BJ (cell line): ENCODE results near the gene PRDM16. TPM values are rescaled to one million over a fixed set of nuclear protein-coding genes. Genes with fewer than 3 reads are reported as not detected.

Experiments used
- CTCF ChIA-PET: fragments of 350-600 bp; formaldehyde crosslinking; extraction: SDS; loops from one replicate; lab custom pipeline; 2021; ENCODE audit warnings: antibody characterized with exemption, inconsistent platforms; lab: Yijun Ruan, JAX
- POLR2A ChIA-PET: fragments of 300-600 bp; sonication (Branson Sonifier 250); formaldehyde crosslinking; extraction: SDS; loops from one replicate; lab custom pipeline; 2021; ENCODE audit warnings: antibody characterized with exemption; lab: Charles Lee
- DNase-seq: peaks from one replicate; pipeline ENCODE4 v3.0.0-alpha.2; 2011; ENCODE audit warnings: low read depth
- H3K27me3 ChIP-seq: 2 replicates; pipeline ENCODE4 v1.6.0; 2011; ENCODE audit warnings: low read length; ENCODE audit not compliant: control insufficient read depth, insufficient read depth
- H3K36me3 ChIP-seq: 2 replicates; pipeline ENCODE4 v1.5.1; 2011; ENCODE audit warnings: low read length; ENCODE audit not compliant: control insufficient read depth, insufficient read depth
- H3K4me3 ChIP-seq: 2 replicates; pipeline ENCODE4 v1.5.1; 2011; ENCODE audit warnings: low read depth, mild to moderate bottlenecking, control low read depth, low read length
- polyA plus RNA-seq: library from polyadenylated mRNA; depleted of rRNA; stranded (reverse); fragments of >200 nt; gene quantifications from 2 replicates; pipeline ENCODE4 v1.2.3, GENCODE V29; 2011
- TF ChIP-seq, protein P1 (sequence below): IDR thresholded peaks from 2 replicates; pipeline ENCODE4 v1.5.1; 2011; ENCODE audit warnings: low read depth, mild to moderate bottlenecking, control low read depth, inconsistent platforms, low read length, moderate library complexity; ENCODE audit not compliant: insufficient read depth

The PRDM16 gene
- polyA plus RNA-seq, 1 experiment = 0.02 TPM

DNA sequence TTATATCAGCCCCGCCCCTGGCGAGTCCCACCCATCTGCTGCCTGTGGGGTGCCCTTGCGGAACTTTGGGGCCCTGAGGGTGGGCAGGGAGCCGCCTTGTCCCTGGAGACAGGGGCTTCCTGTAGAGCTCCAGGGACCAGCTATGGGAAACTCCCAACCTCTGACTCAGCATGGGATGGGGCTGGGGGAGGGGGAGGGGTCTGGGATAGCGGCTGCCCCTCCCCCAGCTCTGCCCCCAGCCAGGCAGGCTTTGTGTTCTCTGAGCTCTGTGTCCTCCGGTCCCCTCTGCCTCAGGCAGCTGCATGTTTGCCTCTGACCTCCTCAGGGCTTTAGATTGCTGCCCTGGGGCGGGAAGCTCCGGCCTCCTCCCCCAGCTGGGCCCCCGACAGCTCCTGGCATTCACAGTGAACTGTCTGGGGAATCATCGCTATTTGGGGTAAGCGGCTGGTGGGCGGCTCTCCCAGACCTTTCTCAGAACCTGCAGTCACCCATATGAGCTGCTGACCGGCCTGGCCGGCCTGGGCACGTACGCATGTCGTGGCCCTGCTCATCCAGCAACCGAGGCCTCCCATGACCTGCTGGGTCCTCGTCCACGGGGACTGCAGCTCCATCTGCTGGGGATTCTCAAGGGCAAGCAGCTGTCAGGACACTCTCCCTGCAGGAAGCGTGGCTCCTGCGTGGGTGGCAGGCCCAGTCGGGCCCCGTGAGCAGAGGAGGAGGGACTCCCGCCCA lies 402.5 kb downstream of the PRDM16 start:
- Histone ChIP-seq H3K36me3 (no peaks in the 10 kb centered on the region), H3K27me3 (no peaks in the 10 kb centered on the region), H3K4me3 (no peak overlapping the region)
- POLR2A ChIA-PET = no interaction called here
- TF ChIP-seq, protein P1, sequence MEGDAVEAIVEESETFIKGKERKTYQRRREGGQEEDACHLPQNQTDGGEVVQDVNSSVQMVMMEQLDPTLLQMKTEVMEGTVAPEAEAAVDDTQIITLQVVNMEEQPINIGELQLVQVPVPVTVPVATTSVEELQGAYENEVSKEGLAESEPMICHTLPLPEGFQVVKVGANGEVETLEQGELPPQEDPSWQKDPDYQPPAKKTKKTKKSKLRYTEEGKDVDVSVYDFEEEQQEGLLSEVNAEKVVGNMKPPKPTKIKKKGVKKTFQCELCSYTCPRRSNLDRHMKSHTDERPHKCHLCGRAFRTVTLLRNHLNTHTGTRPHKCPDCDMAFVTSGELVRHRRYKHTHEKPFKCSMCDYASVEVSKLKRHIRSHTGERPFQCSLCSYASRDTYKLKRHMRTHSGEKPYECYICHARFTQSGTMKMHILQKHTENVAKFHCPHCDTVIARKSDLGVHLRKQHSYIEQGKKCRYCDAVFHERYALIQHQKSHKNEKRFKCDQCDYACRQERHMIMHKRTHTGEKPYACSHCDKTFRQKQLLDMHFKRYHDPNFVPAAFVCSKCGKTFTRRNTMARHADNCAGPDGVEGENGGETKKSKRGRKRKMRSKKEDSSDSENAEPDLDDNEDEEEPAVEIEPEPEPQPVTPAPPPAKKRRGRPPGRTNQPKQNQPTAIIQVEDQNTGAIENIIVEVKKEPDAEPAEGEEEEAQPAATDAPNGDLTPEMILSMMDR = peak; percentile 68
- CTCF ChIA-PET = interaction anchor here (0.6 to 4.0 kb wide), 12 partner anchors 8 to 1962 kb away, joined by 3 to 72 read pairs (median 4); partner anchors contain the start of gene ARHGEF16
- DNase-seq = no peak

DNA sequence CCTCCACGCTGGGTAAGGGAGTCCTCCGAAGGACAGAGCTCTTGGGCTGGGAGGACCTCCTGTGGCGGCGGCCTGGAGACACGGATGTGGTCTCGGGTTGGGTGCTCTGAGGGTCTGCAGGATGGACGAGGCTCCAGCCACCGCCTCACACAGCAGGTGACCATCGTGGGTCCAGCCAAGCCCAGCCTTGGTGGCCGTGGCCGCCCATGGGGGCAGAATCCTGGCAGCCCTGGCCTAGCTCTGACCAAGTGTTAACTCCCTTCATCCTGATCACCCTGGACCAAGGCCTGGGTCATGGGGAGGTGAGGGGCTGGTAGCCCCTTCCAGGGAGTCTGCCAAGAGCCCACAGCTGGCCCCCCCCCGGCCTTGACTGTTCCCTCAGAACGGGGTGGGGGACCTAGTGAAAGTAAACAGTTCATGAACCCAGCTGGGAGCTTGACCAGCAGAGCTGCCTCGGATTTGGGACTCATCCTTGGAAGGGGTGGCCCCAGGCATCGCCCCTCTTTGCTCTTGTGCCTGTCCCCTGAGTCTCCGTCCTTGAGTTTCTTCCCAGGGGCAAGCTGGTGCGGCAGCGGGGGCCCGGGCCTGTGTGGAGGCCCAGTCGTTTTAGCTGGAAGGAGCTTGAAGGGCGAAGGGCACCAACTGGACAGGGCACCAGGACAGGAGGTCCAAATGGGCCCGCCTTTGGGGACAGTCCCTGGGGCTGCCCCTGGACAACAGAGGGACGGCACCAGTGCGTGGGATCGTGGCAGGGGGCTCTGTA lies 403.3 kb downstream of the PRDM16 start:
- ChIA-PET CTCF (interaction anchor here (0.6 to 4.0 kb wide), 12 partner anchors 9 to 1961 kb away, joined by 3 to 72 read pairs (median 4); partner anchors contain the start of gene ARHGEF16), POLR2A (no interaction called here)
- H3K4me3 ChIP-seq = no peak overlapping the region
- H3K36me3 ChIP-seq = no peaks in the 10 kb centered on the region
- H3K27me3 ChIP-seq = no peaks in the 10 kb centered on the region
- DNase-seq = no peak
- TF ChIP-seq, protein P1 = no peak

DNA sequence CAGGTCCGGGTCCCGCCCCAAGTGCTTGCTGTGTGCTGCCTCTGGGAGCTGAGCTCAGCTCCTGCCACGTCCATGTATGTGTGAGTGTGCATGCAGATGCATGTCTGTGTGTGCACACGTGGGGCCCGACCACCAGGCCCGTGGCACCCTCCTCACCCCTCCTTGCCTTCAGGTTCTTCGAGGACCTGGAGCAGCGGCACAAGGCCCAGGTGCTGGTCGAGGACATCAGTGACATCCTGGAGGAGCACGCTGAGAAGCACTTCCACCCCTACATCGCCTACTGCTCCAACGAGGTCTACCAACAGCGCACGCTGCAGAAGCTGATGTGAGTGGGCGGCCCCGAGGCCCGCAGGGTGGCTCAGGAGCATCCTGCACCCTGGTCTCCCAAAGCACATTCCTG lies 403.9 kb downstream of the PRDM16 start:
- DNase-seq = no peak
- no peaks in the 10 kb centered on the region for H3K27me3 ChIP-seq
- no peaks in the 10 kb centered on the region for H3K36me3 ChIP-seq
- POLR2A ChIA-PET = no interaction called here
- CTCF ChIA-PET = interaction anchor here (0.7 to 4.0 kb wide), 8 partner anchors 9 to 150 kb away, joined by 3 to 72 read pairs (median 4); partner anchors contain the start of gene ARHGEF16
- H3K4me3 ChIP-seq = no peak overlapping the region
- TF ChIP-seq, protein P1 = no peak

DNA sequence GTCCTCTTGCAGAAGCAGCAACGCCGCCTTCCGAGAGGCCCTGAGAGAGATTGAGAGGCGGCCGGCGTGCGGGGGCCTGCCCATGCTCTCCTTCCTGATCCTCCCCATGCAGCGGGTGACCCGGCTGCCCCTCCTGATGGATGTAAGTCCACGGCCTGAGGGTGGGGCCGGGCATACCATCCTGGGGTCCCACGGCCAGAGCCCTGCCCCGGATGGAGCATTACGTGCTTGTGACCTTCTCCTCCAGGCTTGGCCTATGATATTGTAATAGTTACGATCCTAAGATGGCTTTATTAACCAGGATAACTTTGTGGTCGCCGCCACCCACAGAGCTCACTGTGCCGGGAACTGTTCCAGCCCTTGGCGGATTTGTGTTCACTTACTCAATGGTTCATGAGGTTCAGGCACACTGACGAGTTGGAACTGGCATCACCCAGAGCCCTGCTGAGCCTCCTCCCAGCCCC lies 404.4 kb downstream of the PRDM16 start:
- peak; percentile 77 for DNase-seq
- ChIA-PET CTCF (interaction anchor here (1.7 to 4.0 kb wide), 4 partner anchors 10 to 147 kb away, joined by 4 to 72 read pairs (median 23); partner anchors contain the start of gene ARHGEF16), POLR2A (no interaction called here)
- no peaks in the 10 kb centered on the region for H3K27me3 ChIP-seq
- TF ChIP-seq, protein P1 = no peak
- H3K4me3 ChIP-seq = no peak overlapping the region
- no peaks in the 10 kb centered on the region for H3K36me3 ChIP-seq

DNA sequence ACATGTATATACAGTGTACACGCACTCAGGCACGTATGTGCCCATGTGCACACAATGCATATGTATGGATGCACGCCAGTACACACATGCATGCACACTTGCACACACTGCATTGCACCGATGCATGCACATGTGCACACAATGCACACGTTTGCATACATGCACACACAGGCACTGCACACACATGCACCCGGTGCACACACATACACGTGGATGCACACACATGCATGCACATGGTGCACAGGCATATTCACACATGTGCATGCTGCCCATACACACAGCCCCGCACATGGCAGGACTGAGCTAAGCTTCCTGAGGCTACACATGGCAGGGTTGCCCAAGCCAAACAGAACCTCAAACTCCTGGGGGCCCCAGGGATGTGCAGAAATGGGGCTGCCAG lies 405.0 kb downstream of the PRDM16 start:
- no peak for DNase-seq
- TF ChIP-seq, protein P1 = no peak
- Histone ChIP-seq H3K27me3 (no peaks in the 10 kb centered on the region), H3K4me3 (no peak overlapping the region), H3K36me3 (no peaks in the 10 kb centered on the region)
- POLR2A ChIA-PET = no interaction called here
- CTCF ChIA-PET = interaction anchor here (3.8 to 4.0 kb wide), 2 partner anchors 21 to 146 kb away, joined by 37 to 72 read pairs; partner anchors contain the start of gene ARHGEF16
